Measurements from ENCODE around the gene ELN.

GRCh38 chr7:74064696-74065095 lies 36.7 kb downstream of the ELN start:
- TF ChIP-seq POLR2A (IDR thresholded peaks at IDR 0.05; ENCODE audit: extremely low read depth, insufficient read length), result no peak
- TF ChIP-seq CTCF (IDR thresholded peaks at IDR 0.05; ENCODE audit: low read depth, low read length), result no peak
- no peak for TF ChIP-seq MAX (IDR thresholded peaks at IDR 0.05; ENCODE audit: low read depth, low read length)
- no peak for TF ChIP-seq MYC (IDR thresholded peaks at IDR 0.05; ENCODE audit: low read depth, low read length)
